HG03432 (cell line): ENCODE data around the gene TMEM106C.

Source experiments
- ATAC-seq: cut with Tn5 transposase; IDR thresholded peaks from one replicate; pipeline ENCODE4 v1.9.1; 2021; ENCODE audit warnings: mild to moderate bottlenecking, moderate library complexity; ENCODE audit not compliant: unreplicated experiment

TMEM106C gene

DNA sequence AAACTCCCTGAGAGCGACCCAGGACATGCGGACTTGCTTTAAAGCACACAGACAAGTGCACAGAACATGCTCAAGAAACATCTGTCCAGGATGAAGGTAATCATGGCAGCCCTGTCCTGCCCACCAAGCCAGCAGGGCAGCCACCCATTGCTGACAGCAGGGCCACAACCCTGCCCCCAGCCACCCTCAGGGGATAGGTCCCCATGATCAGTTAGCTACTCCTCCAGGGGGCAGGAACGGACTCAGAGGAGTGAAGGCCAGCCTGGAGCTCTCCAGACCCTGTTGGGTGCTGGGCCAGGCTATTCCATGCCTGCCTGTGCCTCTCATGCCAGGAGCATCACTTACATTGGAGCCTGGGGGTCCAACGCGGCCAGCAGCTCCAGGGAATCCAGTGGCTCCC, 15.8 kb downstream of the TMEM106C start:
- no peak for ATAC-seq

DNA sequence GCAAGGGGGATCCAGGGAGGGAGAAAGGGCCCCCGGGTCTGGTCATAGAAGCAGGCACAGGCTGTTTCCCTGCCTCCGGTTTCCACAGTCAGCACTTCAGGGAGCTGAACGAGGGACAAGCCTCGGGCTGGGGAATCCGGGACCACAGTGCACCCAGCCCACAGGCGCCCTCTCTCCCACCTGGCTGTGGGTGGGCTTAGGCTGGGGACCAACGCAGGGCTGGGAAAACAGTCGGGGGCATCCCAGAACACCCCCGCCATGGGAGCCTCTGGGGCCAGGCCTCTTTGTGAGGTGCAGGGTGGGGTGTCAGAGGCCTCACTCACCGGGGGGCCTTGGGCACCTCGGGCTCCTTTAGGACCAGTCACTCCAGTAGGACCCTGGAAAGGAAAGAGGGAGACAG, 16.3 kb downstream of the TMEM106C start:
- no peak for ATAC-seq

DNA sequence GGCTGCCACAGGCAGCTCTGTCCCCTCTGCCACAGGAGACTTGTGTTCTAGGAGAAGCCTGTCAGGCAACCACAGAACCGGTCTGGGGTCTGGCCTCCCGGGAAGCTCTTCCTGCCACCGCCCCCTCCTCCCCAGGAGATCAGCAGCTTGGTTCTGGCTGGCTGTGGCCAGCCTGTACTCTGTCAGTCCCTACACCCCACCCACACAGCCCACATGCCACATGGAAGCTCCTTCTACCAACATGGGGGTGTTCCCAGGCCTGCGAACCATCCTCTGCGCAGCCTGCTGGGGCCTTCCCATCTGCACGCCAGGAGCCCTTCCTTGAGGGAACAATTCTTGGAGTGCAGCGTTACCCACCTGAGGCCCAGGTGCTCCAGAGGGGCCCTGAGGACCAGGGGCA, 16.8 kb downstream of the TMEM106C start:
- ATAC-seq: no peak

DNA sequence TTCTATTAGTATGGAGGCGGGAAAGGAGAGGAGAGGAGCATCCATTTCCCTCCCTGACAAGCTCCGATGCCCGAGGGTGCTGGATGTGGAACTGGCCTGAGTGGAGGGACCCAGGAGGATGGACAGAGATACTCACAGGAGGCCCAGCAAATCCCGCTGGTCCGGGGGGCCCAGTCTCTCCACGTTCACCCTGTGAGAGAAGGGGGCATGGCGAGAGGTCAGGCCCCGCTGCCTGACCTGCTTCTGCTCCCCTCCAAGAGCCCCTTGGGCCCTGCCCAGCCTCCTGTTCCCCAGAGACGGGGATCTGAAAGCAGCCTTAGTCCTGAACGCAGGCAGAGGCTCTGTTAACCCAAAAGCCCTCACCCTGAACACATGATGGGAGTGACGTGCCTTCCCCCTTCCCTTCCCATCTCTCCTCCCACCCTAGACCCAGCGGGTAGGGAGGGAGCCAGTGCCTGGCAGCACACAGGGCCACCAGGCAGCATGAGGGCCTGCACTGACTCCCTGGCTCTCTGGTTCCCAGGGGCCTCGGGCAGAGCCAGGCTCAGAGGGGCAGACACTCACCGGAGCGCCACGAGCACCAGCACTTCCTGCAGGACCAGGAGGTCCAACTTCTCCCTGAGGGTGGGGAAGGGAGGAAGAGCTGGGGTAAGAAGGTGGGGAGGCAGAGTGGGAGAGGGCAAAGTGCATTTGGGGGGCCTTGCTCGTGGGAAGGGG, 17.5 kb downstream of the TMEM106C start:
- ATAC-seq: no peak

DNA sequence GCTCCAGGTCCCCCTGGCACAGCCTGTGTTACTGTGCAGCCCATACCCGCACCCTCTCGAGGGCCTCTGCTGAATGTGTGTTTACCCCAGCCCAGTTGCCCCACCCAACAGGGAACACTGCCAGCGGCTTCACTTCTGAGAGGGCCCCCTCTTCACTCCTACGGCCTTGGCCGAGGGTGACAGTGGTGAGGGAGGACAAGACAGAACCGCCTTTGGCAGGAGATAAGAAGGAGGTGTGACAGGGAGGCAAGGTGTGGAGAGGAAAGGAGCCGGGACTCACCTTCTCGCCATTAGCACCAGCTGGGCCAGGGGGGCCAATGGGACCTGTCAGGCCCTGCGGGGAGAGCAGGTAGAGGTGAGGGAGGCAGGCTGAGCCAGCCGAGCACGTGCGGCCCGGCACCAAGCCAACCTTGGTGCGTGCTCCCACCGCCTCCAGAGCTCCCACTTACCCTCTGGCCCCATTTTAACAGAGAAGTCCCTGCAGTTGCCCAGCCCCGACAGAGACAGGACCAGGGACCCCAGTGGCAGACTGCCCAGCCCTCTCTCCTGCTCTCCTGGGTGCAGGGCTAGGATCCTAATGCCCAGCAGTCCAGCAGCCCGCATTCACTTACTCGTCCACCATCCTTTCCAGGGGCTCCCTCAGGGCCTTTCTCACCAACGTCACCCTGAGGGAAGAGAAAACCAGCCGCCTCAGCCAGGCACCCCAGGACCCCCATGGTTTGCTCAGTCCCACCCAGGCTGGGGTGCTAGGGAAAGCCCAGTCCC, 18.3 kb downstream of the TMEM106C start:
- ATAC-seq: no peak

DNA sequence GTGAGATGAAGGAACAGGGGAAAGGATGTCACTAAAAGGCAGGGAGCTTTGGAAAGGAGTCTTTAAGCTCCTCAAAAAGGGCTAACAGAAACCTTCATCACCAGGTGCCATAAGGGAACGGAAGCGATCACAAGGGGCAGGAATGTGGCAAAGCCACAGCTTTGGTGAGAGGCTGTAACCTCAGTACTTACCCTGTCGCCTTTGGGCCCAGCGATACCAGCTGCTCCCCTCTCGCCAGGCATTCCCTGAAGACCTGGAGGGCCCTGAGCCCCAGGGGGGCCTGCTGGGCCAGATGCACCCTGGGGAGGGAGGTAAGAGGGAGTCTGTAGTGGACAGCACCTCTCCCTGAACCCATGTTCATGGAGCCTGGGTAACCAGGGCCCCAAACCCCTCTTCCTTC, 18.9 kb downstream of the TMEM106C start:
- ATAC-seq: no peak

DNA sequence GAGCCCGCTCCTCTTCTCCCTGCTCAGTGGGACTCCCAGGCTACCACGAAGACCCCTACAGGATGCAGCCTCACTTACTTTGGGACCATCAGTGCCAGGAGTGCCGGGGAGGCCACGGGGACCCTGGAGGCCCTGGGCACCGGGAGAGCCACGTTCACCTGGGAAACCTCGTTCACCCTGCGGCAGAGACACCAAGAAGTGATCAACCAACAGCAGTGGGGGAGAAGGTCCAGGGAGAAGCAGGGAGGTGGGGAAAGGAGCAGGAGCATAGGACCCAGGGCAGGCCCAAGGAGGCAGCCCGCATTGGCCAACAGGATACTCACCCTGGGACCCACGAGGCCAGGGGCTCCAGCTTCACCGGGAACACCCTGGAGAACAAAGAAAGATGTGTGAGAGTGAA, 19.4 kb downstream of the TMEM106C start:
- no peak for ATAC-seq

DNA sequence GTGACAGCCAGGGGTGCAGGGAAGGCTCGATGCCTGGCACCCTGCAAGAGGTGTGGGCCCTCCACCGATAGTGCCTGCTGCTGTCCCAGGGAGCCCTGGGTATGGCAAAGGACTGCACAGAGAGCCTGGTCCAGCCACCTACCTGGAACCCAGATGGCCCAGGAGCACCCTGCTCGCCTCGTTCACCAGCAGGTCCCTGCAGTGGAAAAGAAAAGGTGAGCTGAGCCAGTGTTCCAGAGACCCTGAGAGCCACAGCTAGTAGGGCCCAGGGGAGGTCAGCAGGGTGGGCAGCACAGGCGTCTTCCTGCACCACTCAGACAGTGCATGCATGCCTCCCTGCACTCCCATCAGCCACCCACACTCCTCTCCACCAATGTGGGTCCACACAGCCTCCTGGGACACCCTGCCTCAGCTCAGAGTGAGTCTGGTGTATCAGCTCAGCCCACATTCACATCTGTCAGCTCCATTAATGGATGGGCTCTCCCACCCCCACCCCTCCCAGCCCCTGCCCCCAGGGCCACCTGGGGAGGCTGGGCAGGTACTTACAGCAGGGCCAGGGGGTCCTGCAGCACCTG, 20.2 kb downstream of the TMEM106C start:
- no peak for ATAC-seq

DNA sequence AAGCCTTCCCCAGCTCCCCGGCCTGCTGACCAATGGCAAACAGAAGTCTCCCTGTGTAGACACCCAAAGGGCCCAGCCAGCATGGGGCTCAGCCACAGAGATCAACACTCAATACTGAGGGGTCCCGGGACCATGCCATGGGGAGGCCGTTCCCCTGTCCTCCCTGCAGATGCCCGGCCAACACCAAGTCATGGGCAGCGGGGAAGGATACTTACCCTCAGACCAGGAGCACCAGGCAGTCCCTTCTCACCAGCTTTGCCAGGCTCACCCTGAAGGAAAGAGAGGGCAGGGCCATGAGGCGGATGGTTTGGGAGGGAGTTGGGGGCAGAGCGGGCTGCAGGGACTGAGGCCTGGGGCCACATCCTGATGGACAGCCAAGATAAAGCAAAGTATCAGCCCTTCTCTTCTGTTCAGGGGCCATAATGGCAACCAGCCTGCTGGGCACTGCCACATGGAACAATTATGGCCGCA, 21.0 kb downstream of the TMEM106C start:
- no peak for ATAC-seq

DNA sequence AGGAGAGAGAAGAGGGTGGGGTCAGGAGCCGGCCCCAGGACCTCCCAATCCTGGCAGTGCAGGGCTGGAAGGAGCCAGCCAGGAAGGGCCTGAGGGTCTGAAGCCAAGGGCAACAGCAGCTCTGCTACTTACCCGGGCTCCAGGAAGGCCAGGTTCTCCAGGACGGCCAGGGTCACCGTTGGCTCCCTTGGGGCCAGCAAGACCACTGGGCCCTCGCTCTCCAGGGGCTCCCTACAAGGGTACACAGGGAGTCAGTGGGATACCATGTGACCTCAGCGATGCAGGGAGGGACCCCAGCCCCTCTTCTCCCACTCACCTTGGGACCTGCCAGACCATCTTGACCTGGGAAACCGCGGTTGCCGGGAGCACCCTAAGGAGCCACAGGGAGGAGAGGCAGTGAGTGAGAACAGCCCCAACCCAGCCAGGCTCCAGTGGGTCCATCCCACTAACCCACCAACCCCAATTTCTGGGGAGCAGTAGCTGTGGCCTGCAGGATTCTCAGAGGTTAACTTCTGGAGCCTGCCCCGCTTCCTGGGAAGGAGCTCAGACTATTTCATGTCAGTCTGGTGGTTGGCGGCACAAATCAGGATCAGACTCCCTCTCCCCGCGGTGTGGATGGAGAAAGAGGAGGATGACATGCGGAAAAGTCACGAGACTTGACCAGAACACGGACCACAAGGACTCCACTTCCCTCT, 22.3 kb downstream of the TMEM106C start:
- no peak for ATAC-seq

DNA sequence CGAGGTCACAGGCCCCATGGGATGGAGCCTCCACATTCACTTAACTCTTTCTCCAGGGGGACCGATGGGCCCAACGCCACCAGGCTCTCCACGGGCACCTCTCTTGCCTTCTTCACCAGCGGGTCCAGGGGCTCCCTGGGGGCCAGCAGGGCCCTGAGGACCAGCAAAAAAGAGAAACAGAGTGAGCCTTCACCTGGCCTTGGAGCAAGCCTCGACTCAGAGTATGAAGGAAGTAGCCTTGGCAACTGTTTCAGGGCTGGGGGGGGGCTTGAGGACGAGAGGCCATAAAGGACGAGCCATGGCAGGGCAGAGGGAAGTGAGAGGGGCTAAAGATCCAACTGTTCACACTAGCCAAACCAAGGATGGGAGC, 22.9 kb downstream of the TMEM106C start:
- no peak for ATAC-seq

DNA sequence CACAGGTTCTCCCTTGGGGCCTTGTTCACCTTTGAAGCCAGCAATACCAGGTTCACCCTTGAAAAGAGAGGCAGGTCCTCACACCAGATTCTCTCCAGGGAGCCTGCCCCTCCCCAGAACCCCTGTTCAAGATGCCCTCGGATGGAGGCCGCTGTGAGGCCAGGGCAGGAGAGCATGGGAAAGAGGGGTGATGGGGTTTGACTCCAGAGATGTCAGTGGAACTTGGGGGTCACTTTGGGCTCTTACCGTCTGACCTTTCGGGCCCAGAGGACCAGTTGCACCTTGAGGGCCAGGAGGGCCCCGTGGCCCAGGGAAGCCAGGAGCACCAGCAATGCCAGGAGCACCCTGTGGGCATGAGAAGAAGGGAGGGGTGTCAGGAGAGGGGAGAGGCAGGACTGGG, 23.4 kb downstream of the TMEM106C start:
- ATAC-seq: no peak

DNA sequence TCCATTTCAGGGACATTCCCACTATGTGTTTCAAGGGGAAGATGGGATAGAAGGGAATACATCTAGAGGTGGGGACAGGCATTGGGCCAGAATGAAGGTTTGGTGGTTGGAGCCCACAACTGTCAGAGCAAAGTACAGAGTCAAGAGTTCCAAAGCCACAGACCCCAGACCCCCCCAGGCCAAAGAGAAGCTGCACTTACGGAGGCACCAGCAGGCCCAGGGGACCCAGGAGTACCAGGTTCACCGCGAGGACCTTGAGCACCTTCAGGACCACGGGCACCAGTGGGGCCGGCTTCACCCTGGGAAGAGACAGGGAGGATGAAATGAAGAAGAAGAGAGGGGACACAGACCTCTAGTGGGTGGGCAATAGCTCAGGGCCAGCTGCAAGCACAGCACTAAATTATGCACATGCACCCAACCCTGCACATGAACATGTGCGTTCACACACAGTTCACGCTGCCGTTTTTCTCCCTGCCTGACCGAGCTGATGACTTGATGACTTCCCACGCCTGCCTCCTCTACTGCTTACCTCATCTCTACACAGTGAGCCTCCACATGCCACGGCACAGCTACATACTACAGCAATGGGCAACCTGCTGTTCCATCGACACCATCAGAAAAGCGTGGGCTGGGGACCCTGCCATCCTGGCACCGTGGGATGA, 24.1 kb downstream of the TMEM106C start:
- ATAC-seq: no peak

DNA sequence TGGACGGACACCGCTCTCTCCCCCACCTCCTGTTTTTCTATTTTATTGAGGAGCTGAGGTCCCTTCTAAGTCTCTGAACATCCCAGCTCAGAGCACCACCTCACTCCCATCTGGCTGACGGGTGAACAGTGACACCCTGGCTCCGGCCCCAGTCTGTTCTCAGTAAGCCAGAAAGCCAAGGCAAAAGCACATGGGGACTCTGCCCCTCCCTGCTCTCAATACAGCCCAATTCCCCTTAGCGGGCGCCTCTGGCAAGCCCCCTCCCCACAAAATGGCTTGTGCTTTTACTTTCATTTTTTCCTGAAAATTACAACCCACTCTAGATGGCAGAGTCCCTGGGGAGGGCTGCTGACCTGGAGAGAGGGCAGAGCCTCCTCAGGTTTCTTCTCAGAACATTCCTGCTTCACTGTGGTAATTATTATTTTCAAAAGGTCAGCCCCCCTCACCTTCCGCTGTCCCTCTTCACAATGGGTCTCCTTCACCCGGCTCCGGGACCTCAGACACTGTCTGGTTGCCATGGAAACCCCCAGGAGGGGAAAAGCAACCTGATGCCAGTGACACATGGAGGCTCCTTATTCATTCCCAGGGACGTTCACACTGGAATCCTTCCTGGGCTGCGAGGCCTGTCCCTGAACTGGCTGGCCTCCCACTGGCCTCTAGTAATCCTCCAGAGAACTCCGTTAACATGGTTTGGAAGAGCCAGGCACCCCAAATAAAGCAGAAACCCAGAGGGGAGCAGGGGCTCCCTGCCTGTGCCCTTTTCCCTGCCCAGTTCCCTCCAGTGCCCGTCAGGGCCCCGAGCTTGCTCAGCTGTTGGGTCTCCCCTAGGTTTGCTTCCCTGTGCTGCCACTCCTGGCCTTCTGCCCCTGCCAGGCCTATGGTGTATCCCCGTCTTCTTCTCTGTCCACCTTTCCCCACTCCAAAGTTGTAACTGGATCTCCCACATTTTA, 25.0 kb downstream of the TMEM106C start:
- no peak for ATAC-seq

DNA sequence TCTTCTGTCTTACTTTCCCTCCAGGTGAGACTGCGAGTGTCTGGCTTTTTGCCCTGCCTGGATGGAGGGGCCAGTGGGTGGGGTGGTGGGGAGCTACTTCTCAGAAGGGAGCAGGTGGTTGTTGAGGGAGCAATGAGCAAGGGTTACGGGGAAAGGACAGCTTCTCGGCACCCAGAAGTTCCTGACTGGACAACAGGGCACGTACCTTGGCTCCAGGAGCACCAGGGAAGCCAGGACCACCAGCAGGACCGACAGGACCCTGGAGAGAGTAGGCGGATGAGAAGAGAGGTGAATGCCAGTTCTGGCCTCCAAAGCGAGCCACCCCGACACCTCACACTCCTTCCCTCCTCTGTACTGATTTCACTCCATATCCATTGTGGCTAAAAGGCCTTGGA, 25.6 kb downstream of the TMEM106C start:
- ATAC-seq: no peak

DNA sequence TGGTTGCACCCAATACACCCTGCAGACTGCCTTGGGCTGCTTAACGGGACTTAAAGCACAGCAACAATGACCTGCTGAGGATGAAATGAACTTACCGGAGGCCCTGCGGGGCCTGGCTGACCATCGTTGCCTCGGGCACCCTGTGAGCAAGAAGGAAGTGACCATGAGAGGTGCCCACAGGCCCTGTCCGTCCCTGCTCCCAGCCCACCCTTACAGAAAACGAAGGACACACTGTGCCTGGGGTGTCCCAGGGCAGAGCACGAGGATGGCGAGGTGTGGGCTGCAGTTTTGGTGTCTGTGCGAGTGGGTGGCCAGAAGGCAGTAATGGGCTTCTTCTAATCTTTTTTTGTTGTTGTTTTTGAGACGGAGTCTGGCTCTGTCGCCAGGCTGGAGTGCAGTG, 26.3 kb downstream of the TMEM106C start:
- no peak for ATAC-seq

DNA sequence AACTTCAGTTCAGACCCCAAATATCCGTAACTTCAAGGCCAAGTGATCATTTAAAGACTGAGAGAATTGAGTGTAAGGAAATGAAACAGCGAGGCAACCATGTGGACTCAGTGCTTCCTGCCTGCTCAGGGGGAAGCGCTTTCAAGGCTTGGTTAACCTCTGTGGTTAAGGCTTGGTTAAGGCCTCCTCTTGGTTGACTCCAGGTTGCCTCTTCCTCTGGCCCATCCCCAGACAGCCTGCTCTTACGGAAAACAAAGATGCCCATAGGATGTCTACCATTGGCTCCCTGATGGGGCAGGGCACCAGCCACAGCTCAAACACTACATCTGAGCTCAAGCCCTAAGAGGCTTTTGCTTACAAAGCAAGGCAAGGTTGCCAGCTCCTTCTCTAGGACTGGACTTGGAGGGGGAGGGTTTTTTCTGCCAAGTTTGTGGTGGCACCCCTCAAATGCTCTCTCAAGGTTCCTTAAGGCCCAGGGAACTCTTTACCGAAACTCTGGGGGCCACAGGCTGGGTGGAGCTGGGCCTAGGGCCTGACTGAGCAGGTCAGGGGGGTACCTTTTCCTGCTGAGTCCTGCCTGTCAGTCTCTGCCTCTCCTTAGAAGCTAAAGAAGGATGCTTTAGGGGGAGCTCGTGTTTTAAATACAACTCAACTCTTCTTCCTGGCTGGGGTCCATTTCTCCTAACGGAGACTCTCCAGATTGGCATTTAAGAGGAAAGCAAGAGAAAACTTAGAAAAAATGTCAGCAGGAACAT, 27.1 kb downstream of the TMEM106C start:
- ATAC-seq: peak; percentile 91

DNA sequence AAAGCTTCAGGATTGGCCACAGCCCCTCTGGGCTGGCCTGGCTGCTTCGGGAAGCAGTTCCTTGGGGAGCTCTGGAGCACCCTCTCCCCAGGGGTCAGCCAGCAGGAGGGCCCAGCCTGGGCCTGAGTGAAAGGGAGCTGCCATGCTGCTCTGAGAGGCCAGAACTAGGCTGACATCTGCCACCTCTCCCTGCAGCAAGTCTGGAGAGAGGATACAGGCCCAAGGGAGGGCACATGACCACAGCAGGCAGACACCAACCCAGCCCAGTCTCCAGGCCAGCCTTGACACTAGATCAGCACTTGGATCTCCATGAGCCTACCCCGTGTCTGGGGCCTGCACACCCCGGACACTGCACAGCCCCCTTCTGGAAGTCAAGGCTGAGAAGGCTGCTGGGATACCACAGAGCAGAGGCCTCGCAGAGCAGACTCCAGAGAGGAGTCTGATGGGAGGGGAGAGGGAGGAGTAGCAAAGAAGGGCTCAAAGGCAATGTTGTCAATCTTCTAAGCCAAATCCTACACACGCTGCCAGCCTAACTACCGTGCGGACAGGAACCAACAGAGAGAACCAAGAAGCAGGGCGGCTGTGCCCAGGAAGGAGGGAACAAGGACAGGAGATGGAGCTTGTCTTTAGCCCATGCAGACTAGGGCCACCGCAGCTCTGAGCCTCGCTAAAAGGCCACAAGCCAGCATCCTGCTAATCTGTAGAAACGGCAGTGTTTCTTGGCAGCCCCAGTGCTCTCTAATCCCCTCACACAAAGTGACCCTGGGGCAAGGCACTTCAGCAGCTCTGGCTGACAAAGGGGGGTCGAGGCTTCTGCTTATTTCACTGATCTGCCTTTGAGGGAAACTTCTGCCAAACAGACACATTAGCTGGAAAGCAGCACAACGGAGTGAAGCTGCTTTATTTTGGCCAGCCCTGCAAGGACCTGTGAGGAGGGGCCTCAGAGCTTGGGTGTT, 28.0 kb downstream of the TMEM106C start:
- ATAC-seq: no peak
